Panc1 (cell line): ENCODE results near the gene SNTG2.

Experiments
- POLR2AphosphoS5 ChIP-seq: IDR thresholded peaks from 2 replicates; pipeline ENCODE4 v1.6.1; 2012; ENCODE audit warnings: mild to moderate bottlenecking, low read depth, low read length, moderate library complexity
- SIN3A ChIP-seq: IDR thresholded peaks from 2 replicates; pipeline ENCODE4 v1.6.1; 2012; ENCODE audit warnings: low read depth, mild to moderate bottlenecking, low read length, moderate library complexity, borderline replicate concordance; ENCODE audit not compliant: insufficient read depth
- TCF7L2 ChIP-seq: IDR thresholded peaks from 2 replicates; pipeline ENCODE4 v1.6.1; 2011; ENCODE audit warnings: mild to moderate bottlenecking, low read depth, low read length, inconsistent platforms
- TF ChIP-seq, protein P1 (sequence below): fragments of 450-650 bp; IDR thresholded peaks from 2 replicates; pipeline ENCODE4 v1.5.1; 2017; ENCODE audit warnings: mild to moderate bottlenecking

DNA sequence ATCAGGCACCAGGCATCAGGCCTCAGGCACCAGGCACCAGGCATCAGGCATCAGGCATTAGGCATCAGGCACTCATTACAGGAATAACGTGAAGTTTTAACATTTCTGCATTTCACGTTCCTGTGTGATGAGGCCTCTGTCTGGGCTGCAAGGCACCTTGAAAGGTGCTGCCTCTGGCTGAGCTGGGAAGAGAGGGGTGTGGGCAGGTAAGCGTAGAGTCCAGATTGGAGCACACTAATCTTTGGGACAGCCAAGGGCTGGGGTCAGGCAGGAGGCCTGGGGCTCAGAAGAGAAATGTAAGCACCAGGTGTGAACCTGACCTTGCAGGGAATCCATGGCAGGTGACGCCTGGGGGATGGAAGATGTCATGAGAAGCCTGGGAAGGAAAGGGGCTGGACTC lies 25.3 kb upstream of the SNTG2 start:
- TF ChIP-seq, protein P1, sequence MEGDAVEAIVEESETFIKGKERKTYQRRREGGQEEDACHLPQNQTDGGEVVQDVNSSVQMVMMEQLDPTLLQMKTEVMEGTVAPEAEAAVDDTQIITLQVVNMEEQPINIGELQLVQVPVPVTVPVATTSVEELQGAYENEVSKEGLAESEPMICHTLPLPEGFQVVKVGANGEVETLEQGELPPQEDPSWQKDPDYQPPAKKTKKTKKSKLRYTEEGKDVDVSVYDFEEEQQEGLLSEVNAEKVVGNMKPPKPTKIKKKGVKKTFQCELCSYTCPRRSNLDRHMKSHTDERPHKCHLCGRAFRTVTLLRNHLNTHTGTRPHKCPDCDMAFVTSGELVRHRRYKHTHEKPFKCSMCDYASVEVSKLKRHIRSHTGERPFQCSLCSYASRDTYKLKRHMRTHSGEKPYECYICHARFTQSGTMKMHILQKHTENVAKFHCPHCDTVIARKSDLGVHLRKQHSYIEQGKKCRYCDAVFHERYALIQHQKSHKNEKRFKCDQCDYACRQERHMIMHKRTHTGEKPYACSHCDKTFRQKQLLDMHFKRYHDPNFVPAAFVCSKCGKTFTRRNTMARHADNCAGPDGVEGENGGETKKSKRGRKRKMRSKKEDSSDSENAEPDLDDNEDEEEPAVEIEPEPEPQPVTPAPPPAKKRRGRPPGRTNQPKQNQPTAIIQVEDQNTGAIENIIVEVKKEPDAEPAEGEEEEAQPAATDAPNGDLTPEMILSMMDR: no peak
- TF ChIP-seq POLR2AphosphoS5 (no peak), TCF7L2 (no peak), SIN3A (no peak)
